ENCODE results near the gene RNF144A.
A peak's percentile ranks its signal among the peaks of the same experiment; 100 is the strongest.

The RNF144A gene

GRCh38 chr2:7053650-7054265 lies 136.5 kb downstream of the RNF144A start:
- DNase-seq: peak; percentile 96

- peak; percentile 59 for DNase-seq
Observed at GRCh38 chr2:7057865-7058400, 140.7 kb downstream of the RNF144A start.

GRCh38 chr2:7060156-7060555 lies 142.9 kb downstream of the RNF144A start:
- DNase-seq: no peak

- no peak for DNase-seq
Observed at GRCh38 chr2:7060631-7061449, 143.6 kb downstream of the RNF144A start.

- no peak for DNase-seq
Observed at GRCh38 chr2:7061450-7061789, 144.2 kb downstream of the RNF144A start.

- no peak for DNase-seq
Observed at GRCh38 chr2:7061921-7062320, 144.7 kb downstream of the RNF144A start.

GRCh38 chr2:7063789-7064188 lies 146.6 kb downstream of the RNF144A start:
- no peak for DNase-seq

GRCh38 chr2:7068457-7068856 lies 151.2 kb downstream of the RNF144A start:
- no peak for DNase-seq

- DNase-seq: no peak
Observed at GRCh38 chr2:7070483-7070882, 153.3 kb downstream of the RNF144A start.

- no peak for DNase-seq
Observed at GRCh38 chr2:7071154-7071553, 153.9 kb downstream of the RNF144A start.

GRCh38 chr2:7071916-7072556 lies 154.8 kb downstream of the RNF144A start:
- DNase-seq: no peak

GRCh38 chr2:7073901-7074300 lies 156.7 kb downstream of the RNF144A start:
- DNase-seq: no peak

- DNase-seq: no peak
Observed at GRCh38 chr2:7075834-7076233, 158.6 kb downstream of the RNF144A start.

GRCh38 chr2:7077660-7078267 lies 160.6 kb downstream of the RNF144A start:
- no peak for DNase-seq

GRCh38 chr2:7083580-7084509 lies 166.6 kb downstream of the RNF144A start:
- no peak for DNase-seq

GRCh38 chr2:7084601-7085000 lies 167.4 kb downstream of the RNF144A start:
- no peak for DNase-seq

GRCh38 chr2:7089284-7089683 lies 172.1 kb downstream of the RNF144A start:
- DNase-seq: no peak

GRCh38 chr2:7089898-7090510 lies 172.8 kb downstream of the RNF144A start:
- no peak for DNase-seq

- DNase-seq: no peak
Observed at GRCh38 chr2:7093376-7093775, 176.2 kb downstream of the RNF144A start.

Data from NCI-H510A treated with DMSO at 0.1 percent for 48 hours (cell line).